Peyer's patch (tissue), 4 donors: ENCODE data around the gene BRF1.

Experiments used
- POLR2A ChIP-seq, 2 donors: fragments of 450-650 bp; IDR thresholded peaks; one replicate each; pipeline ENCODE4 v1.5.1; 2017; ENCODE audit warnings: antibody characterized with exemption in 2 of 2, mild to moderate bottlenecking in 2 of 2, moderate library complexity in 2 of 2
- TF ChIP-seq, protein P1 (sequence below), 6 experiments: fragments of 450-650 bp in 4 of 6; fragments of 200-600 bp in 2 of 6; sonication (generic) in 1 of 6; IDR thresholded peaks; one replicate each; pipeline ENCODE4 v1.5.1; 2017 to 2019; ENCODE audit warnings: antibody characterized with exemption in 6 of 6, mild to moderate bottlenecking in 3 of 6, moderate library complexity in 1 of 6

GRCh38 chr14:105315941-105316576 is 15.3 kb upstream of the BRF1 start:
- TF ChIP-seq, protein P1, sequence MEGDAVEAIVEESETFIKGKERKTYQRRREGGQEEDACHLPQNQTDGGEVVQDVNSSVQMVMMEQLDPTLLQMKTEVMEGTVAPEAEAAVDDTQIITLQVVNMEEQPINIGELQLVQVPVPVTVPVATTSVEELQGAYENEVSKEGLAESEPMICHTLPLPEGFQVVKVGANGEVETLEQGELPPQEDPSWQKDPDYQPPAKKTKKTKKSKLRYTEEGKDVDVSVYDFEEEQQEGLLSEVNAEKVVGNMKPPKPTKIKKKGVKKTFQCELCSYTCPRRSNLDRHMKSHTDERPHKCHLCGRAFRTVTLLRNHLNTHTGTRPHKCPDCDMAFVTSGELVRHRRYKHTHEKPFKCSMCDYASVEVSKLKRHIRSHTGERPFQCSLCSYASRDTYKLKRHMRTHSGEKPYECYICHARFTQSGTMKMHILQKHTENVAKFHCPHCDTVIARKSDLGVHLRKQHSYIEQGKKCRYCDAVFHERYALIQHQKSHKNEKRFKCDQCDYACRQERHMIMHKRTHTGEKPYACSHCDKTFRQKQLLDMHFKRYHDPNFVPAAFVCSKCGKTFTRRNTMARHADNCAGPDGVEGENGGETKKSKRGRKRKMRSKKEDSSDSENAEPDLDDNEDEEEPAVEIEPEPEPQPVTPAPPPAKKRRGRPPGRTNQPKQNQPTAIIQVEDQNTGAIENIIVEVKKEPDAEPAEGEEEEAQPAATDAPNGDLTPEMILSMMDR (IDR thresholded peaks at IDR 0.05), result no peak
- TF ChIP-seq POLR2A (IDR thresholded peaks at IDR 0.05), result no peak
